T-helper 1 cell treated with Interleukin-12 subunit alpha and Interleukin-12 subunit beta and Interleukin-4 antibody, amounts not matched to agents 30 ng/mL and 1 ng/mL, for 36 hours (primary cell): ENCODE results near the gene KIR2DL4. TPM values are rescaled to one million over a fixed set of nuclear protein-coding genes. Genes with fewer than 3 reads are reported as not detected.

Experiments used
- total RNA-seq: library from RNA; stranded (reverse); gene quantifications from 2 replicates; pipeline ENCODE4 v1.2.3, GENCODE V29; 2022

The KIR2DL4 gene
- total RNA-seq, 1 donor from 2014 or later, result not detected

Other genes with a start within 250 kb of the KIR2DL4 start
- gene LILRA2, start 229.8 kb upstream of the KIR2DL4 start, total RNA-seq, result 0.15 TPM in 1 of 2 replicates, not detected in the other
- not detected in 2 replicates for gene LILRA1, start 210.0 kb upstream of the KIR2DL4 start, total RNA-seq
- gene LILRB1, start 173.1 kb upstream of the KIR2DL4 start, total RNA-seq, result not detected in 2 replicates
- gene LILRB4, start 140.6 kb upstream of the KIR2DL4 start, total RNA-seq, result 0.22 TPM in 1 of 2 replicates, not detected in the other
- not detected in 2 replicates for gene KIR3DL3, start 79.2 kb upstream of the KIR2DL4 start, total RNA-seq
- gene KIR2DL3, start 65.1 kb upstream of the KIR2DL4 start, total RNA-seq, result 0.34 TPM in 1 of 2 replicates, not detected in the other
- not detected in 2 replicates for gene KIR2DL1, start 33.8 kb upstream of the KIR2DL4 start, total RNA-seq
- 0.17 TPM in 1 of 2 replicates, not detected in the other for gene KIR3DL1, start 12.9 kb downstream of the KIR2DL4 start, total RNA-seq
- gene KIR2DS4, start 29.1 kb downstream of the KIR2DL4 start, total RNA-seq, result not detected in 2 replicates
- gene KIR3DL2, start 46.8 kb downstream of the KIR2DL4 start, total RNA-seq, result 0.80 and 0.96 TPM in 2 replicates
- gene FCAR, start 70.6 kb downstream of the KIR2DL4 start, total RNA-seq, result not detected in 2 replicates
- gene NCR1, start 102.5 kb downstream of the KIR2DL4 start, total RNA-seq, result not detected in 2 replicates
- gene NLRP7, start 143.9 kb downstream of the KIR2DL4 start, total RNA-seq, result 0.12 and 0.20 TPM in 2 replicates
- gene NLRP2, start 162.8 kb downstream of the KIR2DL4 start, total RNA-seq, result 23.6 TPM in 2 replicates
- gene GP6, start 234.7 kb downstream of the KIR2DL4 start, total RNA-seq, result 0.49 and 0.64 TPM in 2 replicates